GM12878 (cell line): ENCODE data around the gene DNAH9. TPM values are rescaled to one million over a fixed set of nuclear protein-coding genes. Genes with fewer than 3 reads are reported as not detected.

Experiments used
- ATAC-seq: fragments of 200-7000 bp; cut with Tn5 transposase; 3 replicates; pipeline ENCODE4 v1.9.1; 2020; ENCODE audit warnings: mild to moderate bottlenecking, moderate library complexity
- BruUV-seq: library from RNA; stranded (reverse); fragments of 400-500 nt; replicated peaks from 2 replicates; lab custom pipeline; 2021; lab: Mats Ljungman, UMichigan
- CTCF ChIA-PET: fragments of 300-600 bp; sonication (Branson Sonifier 250); formaldehyde crosslinking; extraction: SDS; loops from one replicate; lab custom pipeline; 2021; ENCODE audit warnings: inconsistent platforms; lab: Yijun Ruan, JAX
- POLR2A ChIA-PET: fragments of 350-600 bp; formaldehyde crosslinking; extraction: SDS; loops from one replicate; lab custom pipeline; 2021; ENCODE audit warnings: inconsistent platforms; lab: Charles Lee
- RAD21 ChIA-PET: fragments of 300-600 bp; sonication (Branson Sonifier 250); formaldehyde crosslinking; loops from one replicate; lab custom pipeline; 2023; ENCODE audit warnings: antibody characterized with exemption; ENCODE audit not compliant: unreplicated experiment; lab: Charles Lee
- SMC1A ChIA-PET: fragments of 300-600 bp; sonication (Branson Sonifier 250); formaldehyde crosslinking; loops from one replicate; lab custom pipeline; 2023; ENCODE audit not compliant: unreplicated experiment, uncharacterized antibody; lab: Charles Lee
- DNase-seq: peaks from one replicate; pipeline ENCODE4 v3.0.0-alpha.2; 2011; ENCODE audit warnings: low read depth, low spot score
- FAIRE-seq: peaks from 3 replicates; lab custom pipeline; 2011; peaks lifted over from hg19 to GRCh38; lab: Jason Lieb, UNC
- H2AFZ ChIP-seq: 2 replicates; pipeline ENCODE4 v1.6.0; 2011; ENCODE audit warnings: low read depth, low read length, control low read depth; ENCODE audit not compliant: control insufficient read depth
- H3K27ac ChIP-seq: 2 replicates; pipeline ENCODE4 v1.5.1; 2011; ENCODE audit warnings: control low read depth; ENCODE audit not compliant: control insufficient read depth, insufficient read depth
- H3K27me3 ChIP-seq, 2 experiments: replicated peaks in 1 of 2; 2 replicates each; pipeline versions ENCODE4 v1.6.0 to v1.6.1; 2011; ENCODE audit warnings: low read length in 1 of 2; ENCODE audit not compliant: control insufficient read depth in 2 of 2, insufficient read depth in 2 of 2
- H3K36me3 ChIP-seq, 2 experiments: 2 replicates each; pipeline ENCODE4 v1.5.1; 2011; ENCODE audit warnings: low read length in 1 of 2; ENCODE audit not compliant: control insufficient read depth in 2 of 2, insufficient read depth in 2 of 2
- H3K4me1 ChIP-seq: 2 replicates; pipeline ENCODE4 v1.6.1; 2011; ENCODE audit warnings: mild to moderate bottlenecking, low read length, moderate library complexity, mixed read lengths; ENCODE audit not compliant: control insufficient read depth, insufficient read depth
- H3K4me2 ChIP-seq: 2 replicates; pipeline ENCODE4 v1.6.0; 2011; ENCODE audit warnings: control low read depth; ENCODE audit not compliant: control insufficient read depth, insufficient read depth
- H3K4me3 ChIP-seq: fragments of 200-600 bp; sonication (generic); 2 replicates; pipeline ENCODE4 v1.5.1; 2016
- H3K79me2 ChIP-seq: 2 replicates; pipeline ENCODE4 v1.6.0; 2011; ENCODE audit warnings: low read length; ENCODE audit not compliant: control insufficient read depth, insufficient read depth
- H3K9ac ChIP-seq: 2 replicates; pipeline ENCODE4 v1.8.0; 2011; ENCODE audit warnings: low read length, control low read depth, mixed read lengths; ENCODE audit not compliant: control insufficient read depth, insufficient read depth
- H3K9me3 ChIP-seq: replicated peaks from 3 replicates; pipeline ENCODE4 v1.5.1; 2011; ENCODE audit warnings: mild to moderate bottlenecking, low read length; ENCODE audit not compliant: control insufficient read depth, insufficient read depth
- H4K20me1 ChIP-seq: 2 replicates; pipeline ENCODE4 v1.6.0; 2011; ENCODE audit not compliant: control insufficient read depth, insufficient read depth
- CREM ChIP-seq: IDR thresholded peaks from 2 replicates; pipeline ENCODE4 v1.6.1; 2014; ENCODE audit warnings: antibody characterized with exemption, low read depth
- EED ChIP-seq: sonication (generic); IDR thresholded peaks from 2 replicates; pipeline ENCODE4 v1.6.1; 2016; ENCODE audit warnings: antibody characterized with exemption, low read depth
- EGR1 ChIP-seq, 2 experiments: IDR thresholded peaks; 1 replicate in 1 of 2; 2 replicates in 1 of 2; pipeline ENCODE4 v1.6.1; 2011 to 2012; ENCODE audit warnings: low read depth in 2 of 2, low read length in 2 of 2, borderline replicate concordance in 1 of 2, mild to moderate bottlenecking in 1 of 2, moderate library complexity in 1 of 2
- IKZF2 ChIP-seq, 2 experiments: fragments of 450-650 bp; IDR thresholded peaks; 2 replicates each; pipeline ENCODE4 v1.6.1; 2017; ENCODE audit warnings: mild to moderate bottlenecking in 2 of 2, moderate library complexity in 2 of 2
- NFYB ChIP-seq: IDR thresholded peaks from 2 replicates; pipeline ENCODE4 v1.6.1; 2011; ENCODE audit warnings: low read depth, mild to moderate bottlenecking, low read length, improper control_type of control experiment, moderate library complexity; ENCODE audit not compliant: insufficient read depth
- RUNX3 ChIP-seq: IDR thresholded peaks from 2 replicates; pipeline ENCODE4 v1.6.1; 2012; ENCODE audit warnings: low read length, inconsistent platforms
- WGBS: methylation state at CpG from one replicate; pipeline ENCODE4 v1.1.6; 2016; ENCODE audit warnings: low lambda C conversion rate; ENCODE audit not compliant: insufficient replicate concordance, insufficient coverage; ENCODE audit errors: missing lambda C conversion rate; 5-methylcytosine and 5-hydroxymethylcytosine counted together
- in situ Hi-C: fragments of 300-500 bp; cut with MboI; formaldehyde crosslinking; loops from 9 replicates; pipeline ENCODE4 v1.14.3; 2018; ENCODE audit warnings: mixed read lengths
- intact Hi-C: fragments of 100-400 bp; cut with micrococcal nuclease; formaldehyde crosslinking; loops from one replicate; pipeline ENCODE4 v1.14.2; 2022; ENCODE audit not compliant: unreplicated experiment
- polyA plus RNA-seq, 11 experiments: library from polyadenylated mRNA; depleted of rRNA in 4 of 11; unstranded in 6 of 11; stranded (reverse) in 5 of 11; fragments of >200 nt; fragmentation: Nextera tagmentation in 4 of 11; fragmentation: Illumina TruSeq in 1 of 11; extraction: Ambion mirVana in 4 of 11; extraction: Trizol in 1 of 11; gene quantifications; 1 replicate in 1 of 11; 2 replicates in 10 of 11; pipeline versions ENCODE4 v1.2.1 to v1.2.3, GENCODE V29; 2011 to 2016; ENCODE audit warnings: inconsistent platforms in 2 of 11, missing spikeins in 2 of 11, low read depth in 1 of 11
- total RNA-seq, 4 experiments: library from RNA; depleted of rRNA in 3 of 4; stranded (reverse); fragments of >200 nt in 3 of 4; fragmentation: Illumina TruSeq in 1 of 4; extraction: Trizol in 1 of 4; gene quantifications; 2 replicates each; pipeline versions ENCODE4 v1.2.1 to v1.2.3, GENCODE V29; 2013 to 2021
- TF ChIP-seq, protein P1 (sequence below): fragments of 450-650 bp; IDR thresholded peaks from 2 replicates; pipeline ENCODE4 v1.6.1; 2018; ENCODE audit warnings: mild to moderate bottlenecking, low read depth, moderate library complexity; ENCODE audit not compliant: partially characterized antibody
- TF ChIP-seq, protein P2 (sequence below): IDR thresholded peaks from 2 replicates; pipeline ENCODE4 v1.6.1; 2011; ENCODE audit warnings: mild to moderate bottlenecking, low read depth, low read length, moderate library complexity; ENCODE audit not compliant: insufficient replicate concordance
- TF ChIP-seq, protein P3 (sequence below): IDR thresholded peaks from 2 replicates; pipeline ENCODE4 v1.6.1; 2012; ENCODE audit warnings: low read depth, low read length, improper control_type of control experiment

Gene DNAH9
- total and polyA plus RNA-seq, 10 of the 15 experiments (the other 5 are each of a cell fraction or from before 2014, with no cell fraction given), result 0.10 to 0.40 (median 0.19) TPM; not detected in 7

DNA sequence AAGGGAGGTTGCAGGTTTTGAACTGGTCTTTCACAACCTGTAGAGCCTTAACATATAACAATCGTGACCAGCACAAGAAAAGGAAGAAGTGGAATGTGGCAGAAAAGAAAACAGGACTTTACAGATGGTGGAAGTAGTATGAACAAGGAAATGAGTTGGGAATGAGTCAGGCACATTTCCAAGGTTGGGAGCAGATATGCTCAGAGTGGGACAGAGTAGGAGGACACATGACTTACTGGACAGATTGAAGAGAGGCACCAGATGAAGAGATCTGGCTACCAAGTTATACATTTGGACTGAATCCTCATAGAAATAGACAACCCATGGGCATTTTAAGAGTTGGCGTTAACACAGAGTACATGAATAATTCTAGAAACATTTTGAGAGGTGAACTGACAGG is 303.7 kb downstream of the DNAH9 start:
- DNase-seq (no peak), ATAC-seq (no peak), FAIRE-seq (no peak)
- no peaks in the 10 kb centered on the region for H4K20me1 ChIP-seq
- RAD21 ChIA-PET, result no interaction called here
- no peaks in the 10 kb centered on the region for H3K36me3 ChIP-seq
- H3K27me3 ChIP-seq, result no peaks in the 10 kb centered on the region
- 0% methylated on average over 2 of the region's 2 CpGs for WGBS
- H3K4me1 ChIP-seq, result no peaks in the 10 kb centered on the region
- H3K4me2 ChIP-seq, result no peak overlapping the region
- no peak overlapping the region for H3K27ac ChIP-seq
- SMC1A ChIA-PET, result no interaction called here
- H2AFZ ChIP-seq, result no peak overlapping the region
- CTCF ChIA-PET, result no interaction called here
- no peak for TF ChIP-seq NFYB
- no peak for TF ChIP-seq CREM
- TF ChIP-seq RUNX3, result no peak
- TF ChIP-seq EGR1 (IDR thresholded peaks at IDR 0.05; ENCODE audit: borderline replicate concordance in 1 of 2, low read depth in 2 of 2, low read length in 2 of 2), result no peak
- TF ChIP-seq, protein P1, sequence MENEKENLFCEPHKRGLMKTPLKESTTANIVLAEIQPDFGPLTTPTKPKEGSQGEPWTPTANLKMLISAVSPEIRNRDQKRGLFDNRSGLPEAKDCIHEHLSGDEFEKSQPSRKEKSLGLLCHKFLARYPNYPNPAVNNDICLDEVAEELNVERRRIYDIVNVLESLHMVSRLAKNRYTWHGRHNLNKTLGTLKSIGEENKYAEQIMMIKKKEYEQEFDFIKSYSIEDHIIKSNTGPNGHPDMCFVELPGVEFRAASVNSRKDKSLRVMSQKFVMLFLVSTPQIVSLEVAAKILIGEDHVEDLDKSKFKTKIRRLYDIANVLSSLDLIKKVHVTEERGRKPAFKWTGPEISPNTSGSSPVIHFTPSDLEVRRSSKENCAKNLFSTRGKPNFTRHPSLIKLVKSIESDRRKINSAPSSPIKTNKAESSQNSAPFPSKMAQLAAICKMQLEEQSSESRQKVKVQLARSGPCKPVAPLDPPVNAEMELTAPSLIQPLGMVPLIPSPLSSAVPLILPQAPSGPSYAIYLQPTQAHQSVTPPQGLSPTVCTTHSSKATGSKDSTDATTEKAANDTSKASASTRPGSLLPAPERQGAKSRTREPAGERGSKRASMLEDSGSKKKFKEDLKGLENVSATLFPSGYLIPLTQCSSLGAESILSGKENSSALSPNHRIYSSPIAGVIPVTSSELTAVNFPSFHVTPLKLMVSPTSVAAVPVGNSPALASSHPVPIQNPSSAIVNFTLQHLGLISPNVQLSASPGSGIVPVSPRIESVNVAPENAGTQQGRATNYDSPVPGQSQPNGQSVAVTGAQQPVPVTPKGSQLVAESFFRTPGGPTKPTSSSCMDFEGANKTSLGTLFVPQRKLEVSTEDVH, result no peak
- no peak for TF ChIP-seq EED
- TF ChIP-seq IKZF2 (IDR thresholded peaks at IDR 0.05), result no peak
- TF ChIP-seq, protein P2, sequence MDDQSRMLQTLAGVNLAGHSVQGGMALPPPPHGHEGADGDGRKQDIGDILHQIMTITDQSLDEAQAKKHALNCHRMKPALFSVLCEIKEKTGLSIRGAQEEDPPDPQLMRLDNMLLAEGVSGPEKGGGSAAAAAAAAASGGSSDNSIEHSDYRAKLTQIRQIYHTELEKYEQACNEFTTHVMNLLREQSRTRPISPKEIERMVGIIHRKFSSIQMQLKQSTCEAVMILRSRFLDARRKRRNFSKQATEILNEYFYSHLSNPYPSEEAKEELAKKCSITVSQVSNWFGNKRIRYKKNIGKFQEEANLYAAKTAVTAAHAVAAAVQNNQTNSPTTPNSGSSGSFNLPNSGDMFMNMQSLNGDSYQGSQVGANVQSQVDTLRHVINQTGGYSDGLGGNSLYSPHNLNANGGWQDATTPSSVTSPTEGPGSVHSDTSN, result no peak
- TF ChIP-seq, protein P3, sequence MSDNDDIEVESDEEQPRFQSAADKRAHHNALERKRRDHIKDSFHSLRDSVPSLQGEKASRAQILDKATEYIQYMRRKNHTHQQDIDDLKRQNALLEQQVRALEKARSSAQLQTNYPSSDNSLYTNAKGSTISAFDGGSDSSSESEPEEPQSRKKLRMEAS, result no peak
- H3K9me3 ChIP-seq, result no peaks in the 10 kb centered on the region
- intact Hi-C loops, result no loop called here
- H3K79me2 ChIP-seq, result no peaks in the 10 kb centered on the region
- in situ Hi-C loops, result no loop called here
- BruUV-seq, result no TSS peak
- POLR2A ChIA-PET, result no interaction called here
- no peak overlapping the region for H3K9ac ChIP-seq
- no peak overlapping the region for H3K4me3 ChIP-seq
